Measurements from ENCODE around the gene AFF3. TPM values are rescaled to one million over a fixed set of nuclear protein-coding genes. Genes with fewer than 3 reads are reported as not detected.
A peak's percentile ranks its signal among the peaks of the same experiment; 100 is the strongest.
"Not testable (repeated sequence)": the region's sequence is repeated elsewhere in the genome, so short reads cannot be mapped to it uniquely, and the experiment has no call there.

Gene AFF3
- total RNA-seq, 2 donors from 2014 or later, result 9.9 to 20.1 TPM

DNA sequence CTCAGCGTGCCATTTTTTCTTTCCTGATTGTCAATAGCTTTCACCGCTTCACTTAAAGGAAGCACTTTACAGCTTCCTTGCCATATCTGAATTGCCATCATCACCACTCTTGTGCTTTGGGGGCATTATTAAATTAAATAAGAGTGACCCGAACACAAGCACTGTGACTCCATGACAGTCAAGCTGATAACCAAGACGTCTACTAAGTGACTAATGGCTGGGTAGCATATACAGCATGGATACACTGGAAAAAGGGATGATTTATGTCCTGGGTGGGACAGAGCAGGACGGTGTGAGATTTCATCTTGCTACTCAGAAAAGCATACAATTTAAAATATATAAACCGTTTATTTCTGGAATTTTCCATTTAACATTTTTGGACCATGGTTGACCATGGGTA is 24.3 kb upstream of the AFF3 start:
- no peaks in the 10 kb centered on the region for H3K36me3 ChIP-seq
- no peak for DNase-seq (ENCODE audit: low spot score)
- TF ChIP-seq, protein P1, sequence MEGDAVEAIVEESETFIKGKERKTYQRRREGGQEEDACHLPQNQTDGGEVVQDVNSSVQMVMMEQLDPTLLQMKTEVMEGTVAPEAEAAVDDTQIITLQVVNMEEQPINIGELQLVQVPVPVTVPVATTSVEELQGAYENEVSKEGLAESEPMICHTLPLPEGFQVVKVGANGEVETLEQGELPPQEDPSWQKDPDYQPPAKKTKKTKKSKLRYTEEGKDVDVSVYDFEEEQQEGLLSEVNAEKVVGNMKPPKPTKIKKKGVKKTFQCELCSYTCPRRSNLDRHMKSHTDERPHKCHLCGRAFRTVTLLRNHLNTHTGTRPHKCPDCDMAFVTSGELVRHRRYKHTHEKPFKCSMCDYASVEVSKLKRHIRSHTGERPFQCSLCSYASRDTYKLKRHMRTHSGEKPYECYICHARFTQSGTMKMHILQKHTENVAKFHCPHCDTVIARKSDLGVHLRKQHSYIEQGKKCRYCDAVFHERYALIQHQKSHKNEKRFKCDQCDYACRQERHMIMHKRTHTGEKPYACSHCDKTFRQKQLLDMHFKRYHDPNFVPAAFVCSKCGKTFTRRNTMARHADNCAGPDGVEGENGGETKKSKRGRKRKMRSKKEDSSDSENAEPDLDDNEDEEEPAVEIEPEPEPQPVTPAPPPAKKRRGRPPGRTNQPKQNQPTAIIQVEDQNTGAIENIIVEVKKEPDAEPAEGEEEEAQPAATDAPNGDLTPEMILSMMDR (IDR thresholded peaks at IDR 0.05), result no peak
- H3K27ac ChIP-seq, result no peak overlapping the region
- peaks cover 0 to 8% of the 10 kb centered on the region in 2 donors for H3K4me1 ChIP-seq (ENCODE audit: control insufficient read depth in 1 of 2, low read depth in 2 of 2)
- no peak for ATAC-seq (ENCODE audit: insufficient number of reproducible peaks, low FRiP score, low read depth)
- H3K9me3 ChIP-seq, result no peaks in the 10 kb centered on the region
- H3K4me3 ChIP-seq, result no peak overlapping the region
- no peaks in the 10 kb centered on the region for H3K27me3 ChIP-seq (replicated peaks; ENCODE audit: insufficient read depth)

DNA sequence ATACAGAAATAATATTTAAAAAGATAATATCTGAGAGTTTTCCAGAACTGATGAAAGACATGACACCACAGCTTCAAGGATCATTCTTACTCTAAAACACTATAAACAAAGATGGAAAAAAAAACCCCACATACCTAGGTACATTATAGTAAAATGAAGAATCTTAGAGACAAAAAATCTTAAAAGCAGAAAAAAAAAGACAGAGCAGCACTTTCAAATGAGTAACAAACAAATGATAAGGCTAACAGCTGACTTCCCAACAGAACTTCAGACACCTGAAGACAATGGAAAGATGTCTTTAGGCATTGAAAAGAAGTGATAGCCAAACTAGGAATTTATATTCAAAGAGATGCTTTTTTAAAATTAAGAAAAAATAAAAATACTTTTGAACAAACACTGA is 21.2 kb upstream of the AFF3 start:
- Histone ChIP-seq H3K27me3 (replicated peaks; ENCODE audit: insufficient read depth) (no peaks in the 10 kb centered on the region), H3K36me3 (no peaks in the 10 kb centered on the region), H3K27ac (no peak overlapping the region), H3K9me3 (no peaks in the 10 kb centered on the region), H3K4me3 (no peak overlapping the region), H3K4me1 (ENCODE audit: control insufficient read depth in 1 of 2, low read depth in 2 of 2) (peaks cover 0 to 14% of the 10 kb centered on the region in 2 donors)
- TF ChIP-seq, protein P1 (IDR thresholded peaks at IDR 0.05), result no peak
- DNase-seq (ENCODE audit: low spot score), result no peak
- ATAC-seq (ENCODE audit: insufficient number of reproducible peaks, low FRiP score, low read depth), result no peak

DNA sequence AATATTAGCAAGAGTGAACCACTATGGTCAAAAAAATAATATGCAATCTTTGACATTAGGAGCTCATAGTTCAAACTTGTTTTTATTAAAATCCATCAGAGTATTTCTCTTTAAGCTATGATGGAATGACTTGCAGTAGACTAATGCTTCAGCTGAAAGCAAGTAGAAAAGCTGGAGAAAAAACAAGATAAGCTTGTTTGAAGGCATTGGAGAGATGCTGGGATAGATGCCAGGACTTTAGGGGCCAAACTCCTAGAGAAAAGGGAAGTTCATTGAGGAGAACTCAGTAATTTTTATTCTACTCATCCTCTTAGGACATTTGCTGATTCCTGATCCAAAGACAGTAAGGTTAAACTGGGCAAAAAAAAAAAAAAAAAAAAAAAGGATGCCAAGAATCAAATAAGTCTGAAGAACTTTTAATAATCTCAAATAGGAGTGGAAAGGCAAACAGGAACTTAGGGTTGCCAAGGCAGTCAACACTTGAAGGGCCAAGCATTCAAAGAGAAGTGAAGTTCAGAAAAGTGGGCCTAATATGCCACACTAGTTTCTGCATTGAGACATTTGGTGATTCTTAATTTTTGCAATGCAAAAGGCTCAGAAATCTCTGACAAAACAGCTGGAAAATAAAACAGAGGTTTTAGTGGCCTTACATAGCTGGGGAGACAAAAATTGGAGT is 19.7 kb upstream of the AFF3 start:
- no peaks in the 10 kb centered on the region for H3K36me3 ChIP-seq
- H3K9me3 ChIP-seq, result no peaks in the 10 kb centered on the region
- no peaks in the 10 kb centered on the region for H3K27me3 ChIP-seq (replicated peaks; ENCODE audit: insufficient read depth)
- peaks cover 0 to 18% of the 10 kb centered on the region in 2 donors for H3K4me1 ChIP-seq (ENCODE audit: control insufficient read depth in 1 of 2, low read depth in 2 of 2)
- H3K27ac ChIP-seq, result peak overlapping the region in 1 of 2 donors; percentile 17
- DNase-seq (ENCODE audit: low spot score) (no peak), ATAC-seq (ENCODE audit: insufficient number of reproducible peaks, low FRiP score, low read depth) (no peak)
- TF ChIP-seq, protein P1 (IDR thresholded peaks at IDR 0.05), result no peak
- H3K4me3 ChIP-seq, result no peak overlapping the region

DNA sequence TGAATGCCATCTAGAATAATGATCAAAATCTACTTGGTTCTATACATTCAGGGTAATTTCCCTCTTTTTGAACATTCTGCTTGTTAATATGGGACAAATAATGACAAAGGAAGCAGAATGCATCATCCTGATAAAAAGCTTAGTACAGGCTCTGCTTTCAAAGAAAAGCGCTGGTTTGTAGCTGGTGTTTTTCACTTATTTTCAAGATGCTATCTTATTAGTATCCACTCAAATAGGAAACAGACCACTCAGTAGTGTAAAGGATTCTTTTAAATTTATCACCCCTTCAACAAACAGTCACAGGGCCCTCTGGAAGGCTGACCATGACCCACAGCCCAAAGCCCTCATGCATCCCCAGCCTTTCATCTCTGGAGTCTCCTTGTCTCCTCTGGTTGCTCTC is 18.0 kb upstream of the AFF3 start:
- ATAC-seq (ENCODE audit: insufficient number of reproducible peaks, low FRiP score, low read depth), result no peak
- Histone ChIP-seq H3K4me1 (ENCODE audit: control insufficient read depth in 1 of 2, low read depth in 2 of 2) (peaks cover 0 to 18% of the 10 kb centered on the region in 2 donors), H3K27me3 (replicated peaks; ENCODE audit: insufficient read depth) (no peaks in the 10 kb centered on the region), H3K4me3 (no peak overlapping the region), H3K9me3 (no peaks in the 10 kb centered on the region), H3K27ac (no peak overlapping the region), H3K36me3 (no peaks in the 10 kb centered on the region)
- no peak for DNase-seq (ENCODE audit: low spot score)
- TF ChIP-seq, protein P1 (IDR thresholded peaks at IDR 0.05), result no peak

DNA sequence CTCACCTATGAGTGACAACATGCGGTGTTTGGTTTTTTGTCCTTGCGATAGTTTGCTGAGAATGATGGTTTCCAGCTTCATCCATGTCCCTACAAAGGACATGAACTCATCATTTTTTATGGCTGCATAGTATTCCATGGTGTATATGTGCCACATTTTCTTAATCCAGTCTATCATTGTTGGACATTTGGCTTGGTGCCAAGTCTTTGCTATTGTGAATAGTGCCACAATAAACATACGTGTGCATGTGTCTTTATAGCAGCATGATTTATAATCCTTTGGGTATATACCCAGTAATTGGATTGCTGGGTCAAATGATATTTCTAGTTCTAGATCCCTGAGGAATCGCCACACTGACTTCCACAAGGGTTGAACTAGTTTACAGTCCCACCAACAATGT is 9.4 kb upstream of the AFF3 start:
- not testable (repeated sequence) for DNase-seq (ENCODE audit: low spot score); ATAC-seq (ENCODE audit: insufficient number of reproducible peaks, low FRiP score, low read depth); H3K4me1 ChIP-seq (ENCODE audit: control insufficient read depth in 1 of 2, low read depth in 2 of 2); H3K27me3 ChIP-seq (replicated peaks; ENCODE audit: insufficient read depth); H3K36me3 ChIP-seq; H3K9me3 ChIP-seq; H3K4me3 ChIP-seq; H3K27ac ChIP-seq

DNA sequence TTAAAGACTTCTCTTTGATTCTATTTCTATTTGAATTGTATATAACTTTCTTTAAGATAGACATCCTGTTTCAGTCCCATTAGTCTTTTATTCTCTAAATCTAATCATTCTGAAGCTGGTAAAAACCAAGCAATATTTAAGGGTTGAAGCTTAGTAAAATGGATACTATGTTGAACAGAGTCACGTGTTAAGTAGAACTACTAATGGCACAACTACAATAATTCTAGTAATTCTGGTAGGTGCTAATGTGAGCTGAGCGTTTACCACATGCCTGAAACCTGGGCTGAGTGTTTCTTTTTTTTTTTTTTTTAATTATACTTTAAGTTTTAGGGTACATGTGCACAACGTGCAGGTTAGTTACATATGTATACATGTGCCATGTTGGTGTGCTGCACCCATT is 8.9 kb upstream of the AFF3 start:
- TF ChIP-seq, protein P1 (IDR thresholded peaks at IDR 0.05), result no peak
- no peaks in the 10 kb centered on the region for H3K27me3 ChIP-seq (replicated peaks; ENCODE audit: insufficient read depth)
- no peaks in the 10 kb centered on the region for H3K4me1 ChIP-seq (ENCODE audit: control insufficient read depth in 1 of 2, low read depth in 2 of 2)
- DNase-seq (ENCODE audit: low spot score), result no peak
- no peaks in the 10 kb centered on the region for H3K36me3 ChIP-seq
- H3K4me3 ChIP-seq, result no peak overlapping the region
- no peak overlapping the region for H3K27ac ChIP-seq
- no peaks in the 10 kb centered on the region for H3K9me3 ChIP-seq
- no peak for ATAC-seq (ENCODE audit: insufficient number of reproducible peaks, low FRiP score, low read depth)
